IPS-18c (cell line): ENCODE results near the gene SELENOS.
"Not testable (repeated sequence)": the region's sequence is repeated elsewhere in the genome, so short reads cannot be mapped to it uniquely, and the experiment has no call there.

Source experiments
- H3K4me3 ChIP-seq: 2 replicates; pipeline ENCODE4 v1.7.0; 2013; ENCODE audit warnings: low read depth, mild to moderate bottlenecking, low read length, moderate library complexity; ENCODE audit not compliant: insufficient read depth
- H3K9me3 ChIP-seq: one replicate; pipeline ENCODE4 v1.6.1; 2013; ENCODE audit warnings: mild to moderate bottlenecking, low read length, moderate library complexity; ENCODE audit not compliant: control insufficient read depth, insufficient read depth

Gene SELENOS

GRCh38 chr15:101294731-101295606 is 17.7 kb upstream of the SELENOS start, which contains the start of gene SNRPA1:
Gene SNRPA1, minus strand, starts transcription at chr15:101295248. Its CDS starts 70 bp downstream, at chr15:101295178.
- peak within 1 kb of the TSS; percentile 98 for H3K4me3 ChIP-seq
- peaks cover 2% of the 10 kb centered on the region for H3K9me3 ChIP-seq

- peaks cover 2% of the 10 kb centered on the region for H3K9me3 ChIP-seq
- no peak overlapping the region for H3K4me3 ChIP-seq
Measured at GRCh38 chr15:101293122-101293521, 15.8 kb upstream of the SELENOS start.

GRCh38 chr15:101288905-101289513 is 11.7 kb upstream of the SELENOS start:
- H3K9me3 ChIP-seq: no peaks in the 10 kb centered on the region

GRCh38 chr15:101287342-101287741 is 10.1 kb upstream of the SELENOS start:
- not testable (repeated sequence) for H3K4me3 ChIP-seq, H3K9me3 ChIP-seq

More at GRCh38 chr15:101288905-101289513, 11.7 kb upstream of the SELENOS start:
- H3K4me3 ChIP-seq: no peak overlapping the region

- no peak overlapping the region for H3K4me3 ChIP-seq
- no peaks in the 10 kb centered on the region for H3K9me3 ChIP-seq
Measured at GRCh38 chr15:101286471-101287114, 9.3 kb upstream of the SELENOS start.

- no peaks in the 10 kb centered on the region for H3K9me3 ChIP-seq
- H3K4me3 ChIP-seq: no peak overlapping the region
Measured at GRCh38 chr15:101283931-101284330, 6.6 kb upstream of the SELENOS start.

GRCh38 chr15:101280007-101280406 is 2.7 kb upstream of the SELENOS start:
- no peaks in the 10 kb centered on the region for H3K9me3 ChIP-seq
- H3K4me3 ChIP-seq: no peak overlapping the region

GRCh38 chr15:101277943-101278564 is 769 bp upstream of the SELENOS start:
- Histone ChIP-seq H3K9me3 (no peaks in the 10 kb centered on the region), H3K4me3 (peak overlapping the region; percentile 92)

GRCh38 chr15:101276501-101277037 is 716 bp downstream of the SELENOS start:
- peak overlapping the region; percentile 92 for H3K4me3 ChIP-seq
- no peaks in the 10 kb centered on the region for H3K9me3 ChIP-seq

GRCh38 chr15:101275018-101275417 is 2.3 kb downstream of the SELENOS start:
- Histone ChIP-seq H3K9me3 (no peaks in the 10 kb centered on the region), H3K4me3 (no peak overlapping the region)

- Histone ChIP-seq H3K4me3 (no peak overlapping the region), H3K9me3 (no peaks in the 10 kb centered on the region)
Measured at GRCh38 chr15:101273534-101273933, 3.8 kb downstream of the SELENOS start.

- H3K4me3 ChIP-seq: no peak overlapping the region
- H3K9me3 ChIP-seq: no peaks in the 10 kb centered on the region
Measured at GRCh38 chr15:101272584-101272983, 4.7 kb downstream of the SELENOS start.

GRCh38 chr15:101269479-101270223 is 7.6 kb downstream of the SELENOS start:
- Histone ChIP-seq H3K9me3 (no peaks in the 10 kb centered on the region), H3K4me3 (no peak overlapping the region)

GRCh38 chr15:101267320-101268104 is 9.8 kb downstream of the SELENOS start:
- H3K4me3 ChIP-seq: no peak overlapping the region
- H3K9me3 ChIP-seq: no peaks in the 10 kb centered on the region

GRCh38 chr15:101266787-101267186 is 10.5 kb downstream of the SELENOS start:
- peaks cover 3% of the 10 kb centered on the region for H3K9me3 ChIP-seq
- H3K4me3 ChIP-seq: no peak overlapping the region

- no peak overlapping the region for H3K4me3 ChIP-seq
- peaks cover 3% of the 10 kb centered on the region for H3K9me3 ChIP-seq
Measured at GRCh38 chr15:101266034-101266433, 11.3 kb downstream of the SELENOS start.
